DMS53 treated with DMSO at 0.1 percent for 48 hours (cell line): ENCODE results near the gene EIF2B5.

Experiments
- DNase-seq: peaks from one replicate; lab custom pipeline; 2025; ENCODE audit not compliant: unreplicated experiment; lab: John Stamatoyannopoulos, UW

Gene EIF2B5

DNA sequence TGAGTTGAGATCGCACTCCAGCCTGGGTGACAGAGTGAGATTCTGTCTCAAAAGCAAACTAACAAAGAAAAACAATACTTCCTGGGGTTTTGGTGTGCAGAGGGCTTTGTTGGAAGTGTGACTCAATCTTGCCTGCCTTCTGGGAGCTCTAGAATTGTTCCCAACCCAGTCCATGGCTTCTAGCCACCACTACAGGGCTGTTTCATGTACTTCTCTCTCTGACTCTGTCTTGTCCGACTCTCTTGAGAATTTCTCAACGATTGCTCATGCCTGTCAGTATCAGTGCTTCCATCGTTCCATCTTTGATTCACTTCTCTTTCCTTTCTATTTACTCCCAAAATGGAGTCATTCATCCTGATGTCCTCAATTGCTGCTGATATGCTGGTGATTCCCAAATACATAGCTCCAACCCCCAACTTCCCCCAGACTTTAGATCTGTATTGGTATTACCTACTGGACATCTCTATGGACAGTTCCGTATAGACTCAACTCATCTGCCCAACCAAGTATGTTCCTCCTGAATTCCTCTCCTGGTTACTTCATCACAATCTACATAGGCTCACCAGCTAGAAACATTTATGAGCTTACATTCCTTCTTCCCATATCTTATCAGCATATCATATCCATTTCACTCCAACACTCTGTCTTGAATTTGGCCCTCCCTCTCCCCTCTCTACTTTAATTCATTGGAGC, 37.7 kb downstream of the EIF2B5 start:
- DNase-seq: no peak

DNA sequence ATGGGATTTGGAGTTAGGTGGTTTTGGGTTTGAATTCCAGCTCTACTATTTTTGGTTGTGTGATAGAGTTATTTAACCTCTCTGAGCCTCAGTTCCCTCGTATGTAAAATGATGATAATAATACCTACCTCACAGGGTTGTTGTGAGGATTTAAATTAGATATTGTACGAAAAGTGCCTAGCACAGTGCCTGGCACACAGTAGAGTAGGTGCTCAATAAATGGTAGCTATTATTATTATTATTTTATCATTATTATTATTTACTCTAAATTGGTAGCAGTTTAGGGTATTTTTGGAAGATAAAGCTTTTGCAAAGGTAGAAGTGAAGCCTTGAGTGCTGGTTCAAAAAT, 38.2 kb downstream of the EIF2B5 start:
- no peak for DNase-seq

DNA sequence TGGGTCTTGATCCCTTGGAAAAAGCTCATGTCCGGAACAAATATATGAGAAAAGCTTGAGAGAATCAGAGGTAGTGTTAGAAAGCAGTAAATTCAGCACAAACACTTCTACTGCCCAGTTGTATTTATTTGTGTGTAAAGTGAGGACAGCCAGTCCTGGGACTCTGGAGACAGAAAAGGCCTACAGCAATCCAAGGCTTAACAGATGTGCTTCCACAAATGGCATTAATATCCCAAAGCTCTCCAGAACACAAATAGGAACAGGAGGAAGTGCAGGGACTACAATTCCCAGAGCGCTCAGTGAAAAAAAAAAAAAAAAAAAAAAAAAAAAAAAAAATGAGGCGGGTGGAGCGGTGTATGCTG, 39.1 kb downstream of the EIF2B5 start:
- no peak for DNase-seq

DNA sequence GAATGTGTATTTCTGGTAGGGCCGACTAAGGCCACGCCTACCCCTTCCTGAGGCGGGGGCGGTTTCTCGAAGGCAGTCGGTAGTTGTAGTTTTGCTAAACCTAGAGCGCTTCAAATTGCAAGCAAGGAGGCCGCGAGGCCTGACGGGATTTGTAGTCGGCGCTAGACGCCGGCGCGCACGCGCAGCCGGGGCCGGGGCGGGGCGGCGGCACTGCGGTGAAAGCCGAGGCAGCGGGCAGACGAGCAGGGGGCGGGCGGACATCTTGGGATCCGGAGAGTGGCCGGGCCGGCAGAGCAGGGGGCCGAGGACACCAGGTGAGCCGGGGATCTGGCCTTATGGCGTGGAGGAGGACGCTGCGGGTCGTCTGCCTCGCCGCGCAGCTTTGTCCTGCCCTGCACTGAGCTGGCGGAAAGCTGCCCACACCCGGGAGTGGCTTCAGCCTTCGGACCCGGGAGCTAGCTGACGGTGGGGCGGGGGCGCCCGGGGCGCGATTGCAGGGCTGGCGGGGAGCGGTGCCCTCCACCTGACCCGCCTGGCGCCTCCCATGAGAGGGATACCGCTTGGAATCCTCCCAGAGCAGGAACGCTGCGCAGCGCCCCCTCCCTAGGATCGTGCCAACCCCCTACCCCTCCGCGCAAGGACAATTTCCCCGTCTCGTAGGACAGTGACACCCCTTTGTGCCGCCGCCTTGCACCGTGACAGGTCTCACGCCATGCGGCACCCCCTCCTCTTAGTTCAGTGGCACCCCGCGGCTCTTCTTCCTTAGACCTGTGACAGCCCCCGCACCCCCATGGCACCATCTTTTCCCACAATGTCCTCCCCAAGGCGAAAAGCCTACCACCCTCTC, 39.7 kb downstream of the EIF2B5 start, which contains the start of gene AP2M1:
Gene AP2M1 (plus strand): TSS at position 210 of the 847 bp plus-strand sequence. CDS start 2,139 bp downstream, outside the sequence.
- DNase-seq: peak; percentile 96

DNA sequence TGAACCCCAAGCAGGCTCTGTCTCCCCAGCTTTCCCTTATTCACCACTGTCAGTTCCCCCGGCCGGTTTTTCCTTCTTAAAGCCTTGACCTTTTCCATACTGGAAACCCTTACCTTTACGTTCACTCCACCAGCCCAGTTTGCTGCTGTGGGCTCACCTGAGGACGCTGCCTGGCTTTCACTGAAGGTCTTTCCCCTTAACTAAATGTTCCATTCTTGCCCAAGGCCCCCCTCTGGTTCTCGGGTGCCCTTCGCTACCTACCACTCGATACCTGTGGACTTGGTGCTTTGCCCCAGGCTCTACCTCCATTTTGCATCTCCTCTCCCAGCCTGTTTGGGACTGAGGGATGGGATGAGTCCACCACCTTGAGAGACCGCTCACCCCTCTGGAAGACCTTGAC, 40.3 kb downstream of the EIF2B5 start:
- DNase-seq: no peak

DNA sequence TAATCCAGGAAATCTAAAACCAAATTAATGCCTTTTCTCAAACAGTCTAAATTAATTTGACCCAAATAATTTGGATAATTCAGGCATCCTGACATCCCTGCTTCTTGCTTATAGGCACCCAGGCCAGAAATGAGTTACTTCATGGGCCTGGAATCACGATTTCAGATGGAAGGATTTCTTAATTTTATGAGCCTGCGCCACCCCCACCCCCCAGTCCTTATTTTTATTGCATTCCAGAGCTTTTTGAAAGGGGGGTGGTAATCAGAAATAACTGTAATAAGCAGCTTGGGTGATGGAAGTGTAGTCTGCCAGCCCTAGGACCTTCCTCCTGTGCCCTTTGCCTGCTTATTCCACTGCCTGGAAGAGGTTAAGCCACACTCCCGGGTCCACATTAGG, 40.8 kb downstream of the EIF2B5 start:
- DNase-seq: no peak

DNA sequence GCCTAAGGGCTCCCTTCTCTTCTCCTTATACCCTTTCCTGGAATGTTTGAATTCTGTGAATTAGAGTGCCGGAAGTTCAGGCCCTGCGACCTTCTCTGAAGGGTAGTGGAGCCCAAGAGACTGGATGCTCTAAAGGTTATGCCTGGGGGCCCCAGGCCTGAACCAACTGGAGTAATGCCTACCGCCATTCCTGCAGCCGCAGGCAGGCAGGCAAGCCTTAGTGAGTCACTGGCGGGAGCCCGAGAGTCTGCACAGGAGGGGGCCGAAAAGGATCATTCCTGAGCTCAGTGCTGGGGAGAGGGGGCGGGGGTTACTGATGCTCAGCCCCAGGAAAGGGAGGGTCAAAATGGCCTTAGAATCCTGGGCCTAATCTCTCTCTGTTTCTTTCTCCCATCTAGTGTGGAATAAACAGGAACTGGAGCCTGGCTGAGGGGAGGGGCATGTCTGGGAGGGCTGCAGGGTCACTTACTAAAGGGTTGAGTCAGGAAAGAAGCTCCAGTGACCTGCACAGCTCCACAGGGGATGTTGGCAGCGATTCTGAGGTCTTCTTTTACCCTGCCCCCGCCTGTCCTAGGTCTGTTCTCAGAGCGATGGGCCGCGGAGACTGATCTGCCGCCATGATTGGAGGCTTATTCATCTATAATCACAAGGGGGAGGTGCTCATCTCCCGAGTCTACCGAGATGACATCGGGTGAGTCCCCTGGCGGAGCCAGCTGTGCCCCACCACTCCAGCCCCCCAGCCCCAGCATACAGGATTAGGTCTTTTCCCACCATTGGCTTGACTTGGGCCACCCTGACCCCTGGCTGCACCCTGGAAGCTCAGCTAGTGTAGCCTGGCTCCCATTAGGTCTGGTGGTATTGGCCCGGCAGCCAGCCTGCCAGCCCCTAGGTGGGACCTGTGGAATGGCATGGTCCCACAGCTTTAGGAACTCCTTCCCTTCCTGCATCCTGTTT, 41.5 kb downstream of the EIF2B5 start:
- no peak for DNase-seq

DNA sequence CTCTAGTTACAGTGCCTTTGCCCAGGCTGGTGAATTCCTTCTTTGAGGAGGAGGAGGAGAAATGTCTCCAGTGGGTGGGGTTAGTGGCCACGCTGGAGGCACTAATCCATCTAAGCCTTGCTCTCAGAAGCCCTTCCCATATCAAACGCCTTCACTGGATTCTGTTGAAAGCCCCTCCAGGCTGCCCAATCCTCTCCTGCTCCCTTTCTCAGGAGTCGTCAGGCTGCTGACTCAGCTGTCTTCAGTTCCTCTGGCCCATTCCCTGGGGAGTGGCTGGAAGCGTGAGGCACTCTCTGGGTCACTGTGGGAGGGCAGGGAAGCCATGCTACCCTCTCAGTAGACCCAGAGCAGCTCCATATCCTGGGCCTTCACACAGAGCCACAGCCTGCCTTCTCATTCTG, 42.2 kb downstream of the EIF2B5 start:
- no peak for DNase-seq

DNA sequence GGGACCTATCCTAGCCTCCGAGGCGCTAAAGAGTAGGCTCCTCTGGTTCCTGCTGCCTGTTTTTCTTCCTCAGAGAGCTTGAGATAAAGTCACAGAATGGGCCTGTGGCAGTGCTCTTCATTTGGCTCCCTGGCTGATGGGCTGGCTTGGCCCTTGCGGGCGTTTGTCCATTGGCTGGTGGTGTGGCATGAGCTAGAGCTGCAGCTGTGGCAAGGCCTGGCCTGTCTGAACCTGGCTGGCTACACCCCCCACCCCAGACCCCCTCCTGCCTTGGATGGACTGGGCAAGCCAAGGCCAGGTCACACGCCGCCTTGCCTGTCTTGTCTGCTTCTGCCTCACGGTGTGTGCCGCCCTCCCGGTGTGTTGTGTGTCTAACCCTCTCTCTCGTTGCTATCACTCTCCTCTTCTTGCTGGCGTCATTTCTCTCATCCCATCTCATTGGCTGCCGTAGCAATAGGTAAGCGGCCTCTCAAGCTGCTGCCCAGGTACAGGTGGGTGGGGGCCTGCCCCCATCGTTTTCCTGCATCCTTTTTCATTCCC, 42.7 kb downstream of the EIF2B5 start:
- no peak for DNase-seq

DNA sequence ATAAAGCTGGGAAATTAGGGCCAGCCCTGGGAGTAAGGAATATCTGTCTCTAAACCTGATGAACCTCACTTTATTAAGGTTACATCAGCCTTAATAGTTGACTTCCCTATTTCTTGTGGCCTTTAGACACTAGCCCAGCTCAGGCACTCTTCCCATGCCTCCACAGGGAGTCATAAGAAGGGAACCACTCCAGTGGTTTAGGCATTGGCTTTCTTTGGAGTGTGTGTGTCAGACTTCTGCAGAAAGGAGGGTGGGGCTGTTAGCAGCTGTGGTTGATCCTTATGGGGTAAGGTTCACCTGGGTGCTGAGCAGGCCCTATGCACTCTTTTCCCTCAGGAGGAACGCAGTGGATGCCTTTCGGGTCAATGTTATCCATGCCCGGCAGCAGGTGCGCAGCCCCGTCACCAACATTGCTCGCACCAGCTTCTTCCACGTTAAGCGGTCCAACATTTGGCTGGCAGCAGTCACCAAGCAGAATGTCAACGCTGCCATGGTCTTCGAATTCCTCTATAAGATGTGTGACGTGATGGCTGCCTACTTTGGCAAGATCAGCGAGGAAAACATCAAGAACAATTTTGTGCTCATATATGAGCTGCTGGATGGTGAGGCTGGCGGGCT, 43.5 kb downstream of the EIF2B5 start:
- DNase-seq: no peak

DNA sequence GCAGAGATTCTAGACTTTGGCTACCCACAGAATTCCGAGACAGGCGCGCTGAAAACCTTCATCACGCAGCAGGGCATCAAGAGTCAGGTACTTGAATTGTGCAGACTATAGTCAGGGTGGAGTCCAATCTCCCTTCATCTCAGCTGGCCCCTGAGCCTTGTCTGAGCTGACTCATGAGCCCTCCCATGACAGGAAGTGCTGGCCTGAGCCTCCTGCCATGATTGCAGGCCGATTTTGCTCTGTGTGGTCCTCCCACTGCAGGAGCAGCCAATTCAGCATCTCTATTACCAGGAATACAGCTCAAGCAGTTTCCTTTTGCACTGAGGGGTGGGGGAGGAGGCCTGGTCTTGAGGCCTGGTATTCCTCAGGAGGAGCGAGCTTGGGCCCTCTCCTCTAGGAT, 45.0 kb downstream of the EIF2B5 start:
- no peak for DNase-seq

DNA sequence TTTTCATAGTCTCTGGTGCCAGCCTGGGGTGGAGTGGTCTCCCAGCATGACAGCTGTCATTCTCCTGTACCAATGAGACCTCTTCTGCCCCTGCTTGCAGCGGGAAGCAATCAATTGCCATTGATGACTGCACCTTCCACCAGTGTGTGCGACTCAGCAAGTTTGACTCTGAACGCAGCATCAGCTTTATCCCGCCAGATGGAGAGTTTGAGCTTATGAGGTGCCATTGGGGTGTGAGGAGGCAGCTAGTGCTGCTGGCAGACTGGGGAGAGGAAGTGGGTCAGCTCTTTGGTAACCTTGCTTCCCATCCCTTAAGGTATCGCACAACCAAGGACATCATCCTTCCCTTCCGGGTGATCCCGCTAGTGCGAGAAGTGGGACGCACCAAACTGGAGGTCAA, 46.4 kb downstream of the EIF2B5 start:
- DNase-seq: no peak

DNA sequence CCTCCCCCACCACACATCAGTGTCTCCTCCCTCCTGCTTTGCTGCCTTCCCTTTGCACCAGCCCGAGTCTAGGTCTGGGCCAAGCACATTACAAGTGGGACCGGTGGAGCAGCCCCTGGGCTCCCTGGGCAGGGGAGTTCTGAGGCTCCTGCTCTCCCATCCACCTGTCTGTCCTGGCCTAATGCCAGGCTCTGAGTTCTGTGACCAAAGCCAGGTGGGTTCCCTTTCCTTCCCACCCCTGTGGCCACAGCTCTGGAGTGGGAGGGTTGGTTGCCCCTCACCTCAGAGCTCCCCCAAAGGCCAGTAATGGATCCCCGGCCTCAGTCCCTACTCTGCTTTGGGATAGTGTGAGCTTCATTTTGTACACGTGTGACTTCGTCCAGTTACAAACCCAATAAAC, 48.5 kb downstream of the EIF2B5 start:
- DNase-seq: no peak

DNA sequence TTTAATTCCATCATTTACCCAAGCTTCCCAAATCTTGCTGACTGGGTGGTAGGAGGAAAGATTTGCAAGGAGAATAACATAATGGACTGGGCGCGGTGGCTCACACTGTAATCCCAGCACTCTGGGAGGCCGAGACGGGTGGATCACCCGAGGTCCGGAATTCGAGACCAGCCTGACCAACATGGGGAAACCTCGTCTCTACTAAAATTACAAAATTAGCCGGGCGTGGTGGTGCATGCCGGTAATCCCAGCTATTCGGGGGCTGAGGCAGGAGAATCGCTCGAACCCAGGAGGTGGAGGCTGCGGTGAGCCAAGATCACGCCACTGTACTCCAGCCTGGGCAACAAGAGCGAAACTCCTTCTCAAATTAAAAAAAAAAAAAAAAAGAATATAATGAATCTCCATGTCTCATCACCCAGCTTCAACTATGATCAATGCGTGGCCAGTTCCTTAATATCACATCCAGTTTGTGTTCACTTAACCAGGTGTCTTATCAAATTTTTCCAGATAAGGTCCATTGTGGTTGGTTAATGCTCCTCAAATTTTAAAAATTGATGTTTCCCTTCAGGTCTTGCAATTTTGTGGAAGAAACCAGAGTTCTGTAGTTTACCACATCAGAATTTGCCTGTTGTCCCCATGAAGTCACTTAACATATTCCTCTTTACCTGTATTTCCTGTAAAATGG, 49.5 kb downstream of the EIF2B5 start:
- no peak for DNase-seq

DNA sequence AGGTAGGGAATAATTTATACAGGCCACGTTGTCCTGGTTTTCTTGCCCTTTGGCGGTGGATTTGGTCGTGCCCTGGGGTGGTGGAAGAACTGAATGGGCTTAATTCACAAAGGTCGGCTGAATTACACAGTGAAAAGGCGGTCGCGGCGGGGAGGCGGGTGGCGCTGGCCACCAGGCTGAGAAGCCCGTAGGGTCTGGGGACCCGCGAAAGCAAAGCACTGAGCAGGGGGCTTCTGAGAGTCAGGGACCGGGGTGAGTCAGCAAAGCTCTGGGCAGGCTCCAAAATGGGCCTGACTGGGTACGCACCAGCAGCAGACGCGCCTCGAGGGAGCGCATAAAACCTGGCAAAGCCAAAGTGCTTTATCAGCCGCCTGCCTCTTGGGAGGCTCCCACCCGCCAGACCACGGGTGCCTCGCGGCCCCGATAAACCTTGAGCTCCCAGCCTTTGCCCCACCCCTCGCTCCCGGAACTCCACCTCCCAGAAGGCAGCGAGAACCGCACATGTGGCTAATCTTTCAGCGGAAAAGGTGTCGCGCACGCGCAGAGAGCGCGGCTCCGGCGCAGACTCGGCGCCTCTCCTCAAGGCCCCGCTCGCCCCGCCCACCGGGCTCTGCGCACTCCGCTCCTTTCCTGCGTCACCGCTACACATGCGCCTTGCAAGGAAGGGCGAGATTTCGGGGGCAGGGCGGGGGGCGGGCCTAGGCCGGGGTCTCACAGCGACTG, 50.5 kb downstream of the EIF2B5 start:
- peak; percentile 96 for DNase-seq

DNA sequence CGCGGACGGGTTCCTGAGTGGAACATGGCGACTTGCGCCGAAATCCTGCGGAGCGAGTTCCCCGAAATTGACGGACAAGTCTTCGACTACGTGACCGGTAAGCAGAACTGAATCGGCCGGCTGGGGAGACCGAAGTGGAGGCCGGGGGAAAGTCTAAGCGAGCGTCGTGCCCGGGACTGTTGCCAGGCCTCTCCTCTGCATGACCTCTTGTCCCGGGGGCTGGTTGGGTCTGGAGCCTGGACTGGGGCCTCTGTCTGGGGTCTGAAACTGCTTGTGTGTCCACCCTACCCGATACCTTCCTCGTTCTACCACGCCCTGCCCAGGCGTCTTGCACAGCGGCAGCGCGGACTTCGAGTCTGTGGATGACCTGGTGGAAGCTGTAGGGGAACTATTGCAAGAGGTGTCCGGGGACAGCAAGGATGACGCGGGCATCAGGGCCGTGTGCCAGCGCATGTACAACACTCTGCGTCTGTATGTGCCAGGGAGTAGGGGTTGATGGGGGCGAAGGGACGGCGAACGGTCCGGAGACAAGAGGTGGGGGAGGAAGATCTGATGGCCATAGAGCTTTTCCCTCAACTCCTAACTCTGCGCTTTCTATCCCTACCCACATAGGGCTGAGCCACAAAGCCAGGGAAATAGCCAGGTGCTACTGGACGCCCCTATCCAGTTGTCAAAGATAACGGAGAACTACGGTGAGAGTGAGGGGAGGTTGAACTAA, 51.2 kb downstream of the EIF2B5 start, which contains the start of gene ABCF3:
Gene ABCF3 (plus strand): TSS at position 16 of the 718 bp plus-strand sequence. CDS start 9 bp downstream, at position 25.
- DNase-seq: no peak

DNA sequence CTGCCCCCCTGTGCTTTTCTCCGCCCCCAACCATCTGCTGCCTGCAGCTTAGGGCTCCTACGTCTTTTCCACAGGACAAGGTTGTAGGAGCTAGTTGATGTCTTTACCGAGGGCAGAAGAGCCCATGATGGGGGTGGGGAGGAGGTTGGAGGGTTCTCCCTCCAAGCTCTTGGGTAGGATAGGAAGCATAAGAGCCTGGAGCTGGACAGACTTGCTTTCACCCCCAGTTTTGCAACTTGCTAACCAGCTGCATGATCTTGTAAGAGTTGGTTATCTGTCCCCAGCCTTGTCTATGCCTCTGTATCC, 51.7 kb downstream of the EIF2B5 start:
- no peak for DNase-seq

DNA sequence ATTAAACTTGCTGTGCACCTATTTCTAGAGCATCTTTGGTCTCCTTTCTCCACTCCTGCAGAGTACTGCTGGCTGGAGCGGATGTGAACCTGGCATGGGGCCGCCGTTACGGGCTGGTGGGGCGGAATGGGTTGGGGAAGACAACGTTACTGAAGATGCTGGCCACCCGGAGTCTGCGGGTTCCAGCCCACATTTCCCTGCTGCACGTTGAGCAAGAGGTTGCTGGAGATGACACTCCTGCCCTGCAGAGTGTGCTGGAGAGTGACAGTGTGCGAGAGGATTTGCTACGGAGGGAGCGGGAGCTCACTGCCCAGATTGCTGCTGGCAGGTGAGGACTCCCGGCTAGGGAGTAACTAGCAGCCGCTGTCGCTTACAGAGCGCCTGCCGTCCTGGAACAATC, 52.9 kb downstream of the EIF2B5 start:
- DNase-seq: no peak

DNA sequence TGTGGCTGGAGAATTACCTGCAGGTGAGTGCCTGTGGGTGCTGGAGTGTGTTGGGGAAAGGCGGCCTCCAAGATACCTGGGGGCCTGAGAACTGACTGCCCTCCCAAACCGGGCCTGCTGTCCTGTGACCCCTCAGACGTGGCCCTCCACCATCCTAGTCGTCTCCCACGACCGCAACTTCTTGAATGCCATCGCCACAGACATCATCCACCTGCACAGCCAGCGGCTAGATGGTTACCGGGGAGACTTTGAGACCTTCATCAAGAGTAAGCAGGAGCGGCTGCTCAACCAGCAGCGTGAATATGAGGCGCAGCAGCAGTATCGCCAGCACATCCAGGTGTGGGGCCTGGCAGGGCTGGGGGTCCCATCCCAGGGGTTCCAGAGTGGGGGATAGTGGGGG, 54.3 kb downstream of the EIF2B5 start:
- no peak for DNase-seq
